SU-DHL-6 (cell line): ENCODE measurements around the gene CHMP1B.

ENCODE experiments used
- H2AFZ ChIP-seq: fragments of 200-600 bp; sonication (generic); 2 replicates; pipeline ENCODE4 v1.6.1; 2014; ENCODE audit warnings: low read depth, mild to moderate bottlenecking, moderate library complexity, mixed read lengths, antibody characterized with exemption, low read length; ENCODE audit not compliant: severe bottlenecking
- H3F3A ChIP-seq: fragments of 200-600 bp; shearing (Covaris generic); 2 replicates; pipeline ENCODE4 v1.6.0; 2016; ENCODE audit warnings: antibody characterized with exemption, mild to moderate bottlenecking; ENCODE audit not compliant: insufficient read depth
- H3K27ac ChIP-seq: fragments of 200-600 bp; sonication (generic); 2 replicates; pipeline ENCODE4 v1.5.1; 2016; ENCODE audit warnings: low read depth, mild to moderate bottlenecking, low read length, moderate library complexity, mixed read lengths
- H3K27me3 ChIP-seq: fragments of 200-600 bp; sonication (generic), shearing (Covaris generic); 2 replicates; pipeline ENCODE4 v1.6.0; 2014; ENCODE audit warnings: mild to moderate bottlenecking, low read length
- H3K36me3 ChIP-seq: fragments of 200-600 bp; sonication (generic); 2 replicates; pipeline ENCODE4 v1.6.1; 2014; ENCODE audit warnings: mild to moderate bottlenecking, low read length, mixed read lengths
- H3K4me2 ChIP-seq: fragments of 300-600, 200-600 bp; shearing (Covaris generic), sonication (generic); 2 replicates; pipeline ENCODE4 v1.6.0; 2014; ENCODE audit warnings: low read length, low read depth, mild to moderate bottlenecking; ENCODE audit not compliant: poor library complexity, severe bottlenecking
- H3K4me3 ChIP-seq: fragments of 200-600 bp; sonication (generic); 2 replicates; pipeline ENCODE4 v1.5.1; 2014; ENCODE audit warnings: antibody characterized with exemption, low read length, mild to moderate bottlenecking, mixed read lengths; ENCODE audit not compliant: insufficient read depth, poor library complexity, severe bottlenecking
- H3K79me2 ChIP-seq: fragments of 200-600 bp; sonication (generic); 2 replicates; pipeline ENCODE4 v1.6.1; 2014; ENCODE audit warnings: mild to moderate bottlenecking, low read length, moderate library complexity; ENCODE audit not compliant: insufficient read depth
- H3K9ac ChIP-seq: fragments of 200-600 bp; sonication (generic); 2 replicates; pipeline ENCODE4 v1.7.0; 2014; ENCODE audit warnings: mild to moderate bottlenecking, low read length
- H3K9me2 ChIP-seq: fragments of 200-600 bp; sonication (generic); replicated peaks from 2 replicates; pipeline ENCODE4 v1.6.1; 2014; ENCODE audit warnings: low read length; ENCODE audit not compliant: insufficient read depth
- H3K9me3 ChIP-seq: fragments of 200-600 bp; sonication (generic); 2 replicates; pipeline ENCODE4 v1.6.1; 2014; ENCODE audit warnings: low read length, mixed read lengths; ENCODE audit not compliant: insufficient read depth
- H4K20me1 ChIP-seq: fragments of 200-600 bp; sonication (generic); 2 replicates; pipeline ENCODE4 v1.6.1; 2014; ENCODE audit warnings: low read depth, mild to moderate bottlenecking, antibody characterized with exemption, low read length, moderate library complexity, mixed read lengths
- CTCF ChIP-seq: fragments of 200-600 bp; sonication (generic); IDR thresholded peaks from one replicate; pipeline ENCODE4 v1.5.1; 2017; ENCODE audit warnings: antibody characterized with exemption, mild to moderate bottlenecking, low read length, moderate library complexity; ENCODE audit not compliant: insufficient read depth, poor library complexity, severe bottlenecking
- EZH2phosphoT487 ChIP-seq: fragments of 200-600 bp; sonication (generic), shearing (Covaris generic); conservative IDR thresholded peaks from 2 replicates; pipeline ENCODE4 v1.6.1; 2018; ENCODE audit warnings: mild to moderate bottlenecking, antibody characterized with exemption, low read length, moderate library complexity, mixed read lengths

Gene CHMP1B

GRCh38 chr18:11802586-11802985 lies 48.6 kb upstream of the CHMP1B start:
- no peaks in the 10 kb centered on the region for H3K9me2 ChIP-seq
- no peak overlapping the region for H3K9ac ChIP-seq
- H3K27me3 ChIP-seq = no peaks in the 10 kb centered on the region
- no peaks in the 10 kb centered on the region for H3K36me3 ChIP-seq
- no peak overlapping the region for H3K27ac ChIP-seq
- H4K20me1 ChIP-seq = no peaks in the 10 kb centered on the region
- no peak overlapping the region for H2AFZ ChIP-seq
- no peaks in the 10 kb centered on the region for H3K79me2 ChIP-seq
- no peak overlapping the region for H3K4me3 ChIP-seq
- H3K4me2 ChIP-seq = no peak overlapping the region
- no peaks in the 10 kb centered on the region for H3F3A ChIP-seq
- TF ChIP-seq EZH2phosphoT487 (no peak), CTCF (no peak)
- H3K9me3 ChIP-seq = no peaks in the 10 kb centered on the region

- Histone ChIP-seq H3K4me2 (no peak overlapping the region), H3K9me3 (no peaks in the 10 kb centered on the region), H3K9me2 (no peaks in the 10 kb centered on the region), H3K79me2 (no peaks in the 10 kb centered on the region), H3F3A (no peaks in the 10 kb centered on the region), H3K4me3 (no peak overlapping the region), H3K36me3 (no peaks in the 10 kb centered on the region), H4K20me1 (no peaks in the 10 kb centered on the region), H3K27ac (no peak overlapping the region), H3K9ac (no peak overlapping the region), H2AFZ (no peak overlapping the region), H3K27me3 (no peaks in the 10 kb centered on the region)
- no peak for TF ChIP-seq EZH2phosphoT487
- no peak for TF ChIP-seq CTCF
Measured at GRCh38 chr18:11807233-11807632, 44.0 kb upstream of the CHMP1B start.

GRCh38 chr18:11808001-11808855 lies 43.0 kb upstream of the CHMP1B start:
- no peak overlapping the region for H3K9ac ChIP-seq
- no peak overlapping the region for H3K4me2 ChIP-seq
- no peaks in the 10 kb centered on the region for H3F3A ChIP-seq
- H3K9me3 ChIP-seq = no peaks in the 10 kb centered on the region
- H3K4me3 ChIP-seq = no peak overlapping the region
- TF ChIP-seq CTCF (no peak), EZH2phosphoT487 (no peak)
- no peak overlapping the region for H2AFZ ChIP-seq
- H3K27me3 ChIP-seq = no peaks in the 10 kb centered on the region
- H3K79me2 ChIP-seq = no peaks in the 10 kb centered on the region
- no peaks in the 10 kb centered on the region for H4K20me1 ChIP-seq
- H3K9me2 ChIP-seq = no peaks in the 10 kb centered on the region
- no peak overlapping the region for H3K27ac ChIP-seq
- H3K36me3 ChIP-seq = no peaks in the 10 kb centered on the region
